ENCODE data around the gene ANXA6. TPM values are rescaled to one million over a fixed set of nuclear protein-coding genes. Genes with fewer than 3 reads are reported as not detected.
A peak's percentile ranks its signal among the peaks of the same experiment; 100 is the strongest.

ANXA6 gene
- total RNA-seq, 8 experiments from 2014 or later: 21.2 to 409 (median 60.1) TPM

DNA sequence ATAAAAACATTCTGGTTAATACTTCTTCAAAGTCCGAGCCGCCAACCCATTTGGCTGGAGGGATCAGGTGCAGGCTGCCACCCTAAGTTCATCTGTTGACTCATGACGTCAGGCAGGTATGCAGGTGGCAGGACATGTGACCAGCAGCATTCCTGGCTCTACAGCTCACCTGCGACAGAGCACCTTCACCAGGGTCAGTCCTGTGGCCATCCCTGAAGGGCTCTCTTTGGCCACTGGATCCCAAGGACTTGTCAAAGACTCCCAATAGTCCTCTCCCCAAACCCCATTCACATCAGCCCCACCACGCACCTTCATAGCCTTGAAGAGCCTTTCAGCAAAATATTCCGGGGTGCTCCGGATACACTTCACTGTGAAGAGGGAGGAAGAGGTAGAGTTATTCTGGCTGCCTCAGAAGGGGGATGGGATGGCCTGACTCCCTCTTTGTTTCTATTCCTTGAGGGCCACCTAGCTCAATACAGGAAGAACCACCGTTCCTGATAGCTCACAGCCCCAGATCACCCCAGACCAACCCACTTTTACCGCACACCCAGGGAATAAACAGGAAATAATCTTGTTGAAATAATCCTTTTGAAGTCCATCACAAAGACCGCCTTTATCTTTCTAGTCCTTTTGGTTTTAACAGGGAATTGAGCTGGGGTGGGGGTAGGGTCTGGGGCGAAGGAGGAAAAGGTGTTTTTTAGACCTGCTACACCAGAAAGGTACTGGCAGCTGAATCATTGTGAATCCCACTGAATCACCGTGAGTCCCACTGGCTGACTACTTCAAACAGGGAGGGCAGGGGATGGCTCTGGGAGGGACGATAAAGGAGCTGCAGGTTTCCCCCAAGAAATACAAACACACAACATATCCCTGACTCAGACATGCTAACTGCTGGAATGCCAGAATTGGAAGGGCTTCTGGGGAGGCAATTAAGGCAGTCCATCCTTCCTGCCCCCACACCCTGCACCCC is 26.4 kb downstream of the ANXA6 start:
- no peak for ATAC-seq (replicated peaks in 6 of 8)
- WGBS, 10 experiments: 74 to 100% (median 90%) methylated on average over 1 to 7 of the region's 13 CpGs; no CpG with 5 or more reads in 2 of the 10 experiments
- Histone ChIP-seq H3K4me3 (no peak overlapping the region), H3K4me1 (replicated peaks in 1 of 2) (peaks cover 0 to 4% of the 10 kb centered on the region in 2 donors), H3K27ac (no peak overlapping the region)
- in situ Hi-C loops (cut with MboI; ENCODE audit: low pct_unique_long_range_greater_than_20kb in 2 of 9, low sequenced_read_pairs in 9 of 9, unreplicated experiment in 9 of 9): no loop called here

DNA sequence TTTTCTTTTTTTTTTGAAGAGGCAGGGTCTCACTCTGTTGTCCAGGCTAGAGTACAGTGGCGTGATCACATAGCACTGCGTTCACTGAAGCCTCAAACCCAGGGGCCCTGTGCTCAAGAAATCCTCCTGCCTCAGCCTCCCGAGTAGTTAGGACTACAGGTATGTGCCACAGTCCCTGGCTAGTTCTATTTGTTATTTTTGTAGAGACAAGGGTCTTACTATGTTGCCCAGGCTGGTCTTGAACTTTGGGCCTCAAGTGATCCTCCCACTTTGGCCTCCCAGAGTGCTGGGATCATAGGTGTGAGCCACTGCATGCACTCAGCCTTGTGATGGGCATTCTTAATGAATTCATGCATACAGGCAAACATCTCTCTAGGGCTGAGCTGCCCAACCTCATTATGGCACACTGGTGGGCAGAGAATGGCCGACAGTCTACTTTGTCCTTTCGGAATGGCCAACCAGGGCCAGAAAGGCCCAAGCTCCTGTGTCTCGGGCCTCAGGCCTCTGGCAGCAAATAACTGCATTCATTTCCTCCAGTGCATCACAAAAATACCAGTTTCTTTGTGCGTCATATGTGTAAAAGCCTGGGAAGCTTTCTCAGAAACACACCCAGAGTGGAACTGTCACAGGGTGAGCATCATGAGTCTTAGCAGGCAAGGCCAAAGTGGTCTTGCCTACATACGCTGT is 27.2 kb downstream of the ANXA6 start:
- Histone ChIP-seq H3K4me1 (replicated peaks in 1 of 2) (peaks cover 0 to 4% of the 10 kb centered on the region in 2 donors), H3K4me3 (no peak overlapping the region), H3K27ac (no peak overlapping the region)
- WGBS, 10 experiments: 87 to 100% (median 96%) methylated on average over 1 to 8 of the region's 8 CpGs; no CpG with 5 or more reads in 1 of the 10 experiments
- in situ Hi-C loops (cut with MboI; ENCODE audit: low pct_unique_long_range_greater_than_20kb in 2 of 9, low sequenced_read_pairs in 9 of 9, unreplicated experiment in 9 of 9): no loop called here
- ATAC-seq (replicated peaks in 6 of 8): no peak

DNA sequence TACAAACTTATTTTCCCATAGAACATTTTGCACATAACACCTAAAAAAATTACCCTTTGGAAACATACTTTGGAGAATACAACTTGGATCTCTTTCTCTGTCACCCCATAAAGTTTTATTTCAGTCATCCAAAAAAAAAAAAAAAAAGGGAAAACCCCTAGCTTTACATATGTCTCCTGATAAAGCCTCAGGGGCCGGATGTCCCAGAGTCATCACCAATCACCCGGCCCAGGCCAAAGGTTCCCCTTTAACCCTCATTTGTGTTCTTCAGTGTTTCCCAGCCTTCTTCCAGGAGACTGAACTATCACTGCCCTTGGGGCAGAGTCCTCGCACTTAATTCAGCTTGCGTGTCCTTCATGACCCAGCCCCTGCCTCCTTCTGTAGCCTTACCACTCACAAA is 28.8 kb downstream of the ANXA6 start:
- Histone ChIP-seq H3K27ac (no peak overlapping the region), H3K4me1 (replicated peaks in 1 of 2) (peaks cover 0 to 4% of the 10 kb centered on the region in 2 donors), H3K4me3 (no peak overlapping the region)
- in situ Hi-C loops (cut with MboI; ENCODE audit: low pct_unique_long_range_greater_than_20kb in 2 of 9, low sequenced_read_pairs in 9 of 9, unreplicated experiment in 9 of 9): no loop called here
- peak in 1 of 8 experiments; percentile 39 for ATAC-seq (replicated peaks in 6 of 8)
- WGBS, 10 experiments: 0 to 100% (median 98%) methylated on average over 1 to 4 of the region's 4 CpGs; no CpG with 5 or more reads in 2 of the 10 experiments

DNA sequence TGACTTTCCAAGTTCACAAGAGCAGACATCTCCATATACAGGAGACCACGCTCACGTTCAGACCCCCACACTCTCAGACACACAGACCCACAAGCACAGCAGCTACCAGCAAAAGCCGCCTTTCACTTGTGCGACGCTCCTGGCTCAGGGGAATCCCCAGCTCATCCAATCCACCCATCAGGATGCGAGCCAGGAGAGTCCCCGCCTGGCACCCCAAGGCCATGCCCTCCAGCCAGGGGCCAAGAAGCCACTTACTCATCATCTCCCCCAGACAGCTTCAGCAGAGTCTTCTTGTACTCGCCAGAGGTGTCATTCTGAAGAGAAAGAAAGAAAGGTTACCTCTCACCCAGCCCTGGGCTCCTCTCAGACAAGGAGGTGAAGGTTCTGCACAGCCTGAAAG is 29.7 kb downstream of the ANXA6 start:
- no peak for ATAC-seq (replicated peaks in 6 of 8)
- in situ Hi-C loops (cut with MboI; ENCODE audit: low pct_unique_long_range_greater_than_20kb in 2 of 9, low sequenced_read_pairs in 9 of 9, unreplicated experiment in 9 of 9): no loop called here
- no peak overlapping the region for H3K4me3 ChIP-seq
- 96 to 100% (median 100%) methylated on average over 1 to 6 of the region's 8 CpGs; no CpG with 5 or more reads in 6 of the 10 experiments for WGBS, 10 experiments
- peaks cover 0 to 4% of the 10 kb centered on the region in 2 donors for H3K4me1 ChIP-seq (replicated peaks in 1 of 2)
- H3K27ac ChIP-seq: no peak overlapping the region

DNA sequence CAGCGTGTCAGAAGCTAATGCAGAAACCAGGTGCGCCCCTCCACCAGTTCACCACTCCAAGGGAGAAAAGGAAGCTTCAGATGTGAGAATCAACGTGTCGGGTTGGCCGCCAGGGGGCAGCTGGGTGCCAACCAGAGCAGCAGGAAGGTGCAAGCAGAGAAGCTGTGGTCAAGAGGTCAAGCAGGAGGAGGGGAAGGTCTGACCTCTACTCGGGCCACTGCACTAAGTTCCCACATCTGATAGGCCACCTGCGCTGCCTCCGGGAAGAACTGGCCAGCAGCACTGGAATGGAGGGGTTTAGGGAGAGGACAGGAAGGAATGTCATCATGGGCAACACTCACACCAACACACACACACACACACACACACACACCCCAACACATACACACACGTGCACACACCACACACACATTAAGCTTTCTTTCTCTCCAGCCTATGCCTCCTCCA is 31.4 kb downstream of the ANXA6 start:
- 10 to 60% (median 22%) methylated on average over 1 to 5 of the region's 9 CpGs; no CpG with 5 or more reads in 5 of the 10 experiments for WGBS, 10 experiments
- H3K4me3 ChIP-seq: no peak overlapping the region
- in situ Hi-C loops (cut with MboI; ENCODE audit: low pct_unique_long_range_greater_than_20kb in 2 of 9, low sequenced_read_pairs in 9 of 9, unreplicated experiment in 9 of 9): no loop called here
- ATAC-seq (replicated peaks in 6 of 8): peak in 7 of 8 experiments; percentile 38 to 78 (median 57)
- H3K4me1 ChIP-seq (replicated peaks in 1 of 2): peaks cover 0 to 4% of the 10 kb centered on the region in 2 donors
- H3K27ac ChIP-seq: no peak overlapping the region

DNA sequence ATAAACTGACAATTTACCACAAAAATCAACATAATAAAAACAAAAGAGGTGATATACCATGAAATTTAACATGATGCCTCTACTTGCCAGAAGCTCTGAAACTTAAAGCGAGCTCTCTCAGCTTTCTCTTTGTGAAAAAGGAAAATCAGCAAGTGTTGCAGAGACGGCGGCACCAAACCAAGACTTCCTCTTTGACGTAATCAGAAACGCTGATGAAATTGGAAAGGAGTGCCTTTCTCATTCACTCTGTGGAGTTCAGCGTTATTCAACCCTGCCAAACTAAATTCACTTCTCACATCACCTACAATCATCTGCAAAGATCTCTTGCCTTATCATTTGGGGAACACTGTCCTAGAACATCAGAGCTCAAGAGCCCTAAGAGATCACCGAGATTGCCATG is 32.2 kb downstream of the ANXA6 start:
- Histone ChIP-seq H3K27ac (no peak overlapping the region), H3K4me3 (no peak overlapping the region), H3K4me1 (replicated peaks in 1 of 2) (peaks cover 0 to 4% of the 10 kb centered on the region in 2 donors)
- 73 to 100% (median 88%) methylated on average over 1 to 7 of the region's 7 CpGs for WGBS, 10 experiments
- ATAC-seq (replicated peaks in 6 of 8): no peak
- in situ Hi-C loops (cut with MboI; ENCODE audit: low pct_unique_long_range_greater_than_20kb in 2 of 9, low sequenced_read_pairs in 9 of 9, unreplicated experiment in 9 of 9): no loop called here

DNA sequence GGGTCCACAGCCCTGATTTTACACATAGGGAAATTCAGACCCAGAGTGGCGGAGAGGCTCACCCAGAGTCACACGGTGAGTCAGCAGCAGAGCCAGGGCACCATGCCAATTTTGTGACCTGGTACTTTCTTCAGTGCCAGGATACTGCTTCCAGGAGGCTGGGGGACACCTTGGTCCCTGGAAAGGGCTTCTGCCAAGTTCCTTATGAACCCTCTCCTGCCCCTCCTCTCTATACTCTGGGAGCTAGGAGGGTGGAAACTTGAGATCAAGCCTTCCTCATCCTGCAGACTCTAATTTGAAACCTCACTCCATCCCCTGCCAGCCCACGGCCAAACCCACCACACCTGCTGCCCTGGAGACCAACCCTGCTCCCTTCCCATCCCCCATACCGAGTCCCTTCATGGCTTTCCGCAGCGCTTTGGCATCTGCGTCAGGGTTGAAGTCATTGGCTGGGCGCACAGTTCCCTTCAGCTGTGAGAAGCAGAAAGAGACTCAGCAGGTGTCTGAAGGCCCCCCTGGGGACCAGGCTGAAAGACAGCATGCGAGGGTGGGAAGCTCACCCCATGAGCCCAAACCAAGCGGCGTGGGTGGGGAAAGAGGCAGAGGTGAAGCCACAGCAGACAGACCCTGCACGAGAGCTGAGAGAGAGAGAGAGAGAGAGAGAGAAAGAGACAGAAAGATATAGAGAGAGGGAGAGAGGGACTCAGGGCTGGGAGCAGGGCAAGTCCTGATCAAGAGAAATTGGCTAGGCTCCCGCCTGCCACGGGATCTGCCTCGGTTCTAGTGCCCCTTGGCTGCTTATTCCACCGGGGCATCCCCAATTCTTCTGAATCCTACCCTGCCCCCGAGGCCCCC is 33.5 kb downstream of the ANXA6 start:
- H3K4me1 ChIP-seq (replicated peaks in 1 of 2): peaks cover 0 to 4% of the 10 kb centered on the region in 2 donors
- no peak overlapping the region for H3K4me3 ChIP-seq
- no peak overlapping the region for H3K27ac ChIP-seq
- 40 to 100% (median 78%) methylated on average over 1 to 10 of the region's 17 CpGs; no CpG with 5 or more reads in 2 of the 10 experiments for WGBS, 10 experiments
- in situ Hi-C loops (cut with MboI; ENCODE audit: low pct_unique_long_range_greater_than_20kb in 2 of 9, low sequenced_read_pairs in 9 of 9, unreplicated experiment in 9 of 9): no loop called here
- peak in 2 of 8 experiments; percentile 37 to 41 for ATAC-seq (replicated peaks in 6 of 8)

DNA sequence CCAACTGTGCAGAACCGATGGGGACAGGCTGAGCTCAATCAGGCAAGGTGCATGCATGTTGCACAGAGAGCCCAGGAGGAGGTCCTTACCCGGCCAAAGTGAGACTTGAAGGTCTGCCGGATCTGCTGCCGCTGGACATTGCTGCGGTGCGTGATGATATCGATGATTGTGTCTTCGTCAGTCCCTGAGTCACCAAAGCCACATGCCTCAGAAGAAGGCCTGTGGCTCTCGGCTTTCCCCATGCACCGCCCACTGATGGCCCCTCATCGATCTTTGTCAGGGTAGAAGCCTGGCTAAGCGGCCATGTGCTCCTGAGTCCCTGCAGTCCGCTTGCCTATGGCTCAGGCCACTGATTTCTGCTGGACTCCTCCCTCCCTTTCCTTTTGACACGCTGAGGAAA is 34.8 kb downstream of the ANXA6 start:
- ATAC-seq (replicated peaks in 6 of 8): no peak
- in situ Hi-C loops (cut with MboI; ENCODE audit: low pct_unique_long_range_greater_than_20kb in 2 of 9, low sequenced_read_pairs in 9 of 9, unreplicated experiment in 9 of 9): no loop called here
- 89 to 100% (median 94%) methylated on average over 2 to 9 of the region's 14 CpGs; no CpG with 5 or more reads in 6 of the 10 experiments for whole genome bisulfite sequencing, 10 experiments

DNA sequence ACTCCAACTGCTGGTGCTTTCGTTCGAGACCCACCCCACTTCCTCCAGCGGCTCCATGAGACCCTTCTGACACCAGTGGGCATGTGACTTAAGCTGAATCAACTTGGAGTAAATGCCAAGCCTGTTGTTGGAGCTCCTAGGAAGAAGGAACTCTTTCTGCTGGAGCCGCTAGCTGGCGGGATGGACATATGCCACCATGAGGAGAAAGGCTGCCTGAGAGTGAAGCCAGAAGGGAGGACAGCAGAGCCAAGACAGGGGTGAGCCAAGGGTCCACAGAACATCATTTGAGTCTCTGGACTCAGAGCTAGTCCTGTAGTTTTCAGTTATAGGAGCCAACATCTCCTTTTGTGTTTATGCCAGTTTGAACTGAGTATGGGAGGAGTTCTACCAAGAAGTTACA is 35.9 kb downstream of the ANXA6 start:
- H3K4me1 ChIP-seq (replicated peaks in 1 of 2): peaks cover 0 to 3% of the 10 kb centered on the region in 2 donors
- in situ Hi-C loops (cut with MboI; ENCODE audit: low pct_unique_long_range_greater_than_20kb in 2 of 9, low sequenced_read_pairs in 9 of 9, unreplicated experiment in 9 of 9): no loop called here
- no peak overlapping the region for H3K4me3 ChIP-seq
- no peak overlapping the region for H3K27ac ChIP-seq
- WGBS, 10 experiments: 89 to 100% (median 100%) methylated on average over 2 to 5 of the region's 5 CpGs; no CpG with 5 or more reads in 3 of the 10 experiments
- ATAC-seq (replicated peaks in 6 of 8): no peak

More for the DNA sequence above, 34.8 kb downstream of the ANXA6 start:
- Histone ChIP-seq H3K4me1 (replicated peaks in 1 of 2) (peaks cover 0 to 4% of the 10 kb centered on the region in 2 donors), H3K4me3 (no peak overlapping the region), H3K27ac (no peak overlapping the region)

DNA sequence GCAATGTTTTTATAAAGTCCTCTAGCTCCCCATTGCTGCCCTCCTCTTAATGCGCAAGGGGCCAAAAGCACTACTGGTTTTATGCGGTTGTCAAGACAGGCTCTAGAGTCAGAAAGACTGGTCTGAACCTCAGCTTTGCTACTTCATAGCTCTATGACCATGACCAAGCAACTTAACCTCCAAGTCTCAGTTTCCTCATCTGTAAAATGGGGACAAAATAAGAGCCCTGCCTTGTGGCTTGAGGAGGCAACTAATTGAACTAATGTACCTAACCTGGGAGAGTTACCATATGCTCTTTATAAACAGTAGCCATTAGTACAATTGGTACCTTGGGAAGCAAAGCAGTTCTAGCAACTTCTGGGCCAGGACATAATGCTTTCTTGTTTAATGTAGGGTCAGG is 36.5 kb downstream of the ANXA6 start:
- Histone ChIP-seq H3K27ac (no peak overlapping the region), H3K4me3 (no peak overlapping the region), H3K4me1 (replicated peaks in 1 of 2) (no peaks in the 10 kb centered on the region)
- in situ Hi-C loops (cut with MboI; ENCODE audit: low pct_unique_long_range_greater_than_20kb in 2 of 9, low sequenced_read_pairs in 9 of 9, unreplicated experiment in 9 of 9): no loop called here
- WGBS, 10 experiments: 92 to 100% (median 100%) methylated on average over 1 to 2 of the region's 2 CpGs; no CpG with 5 or more reads in 4 of the 10 experiments
- no peak for ATAC-seq (replicated peaks in 6 of 8)

DNA sequence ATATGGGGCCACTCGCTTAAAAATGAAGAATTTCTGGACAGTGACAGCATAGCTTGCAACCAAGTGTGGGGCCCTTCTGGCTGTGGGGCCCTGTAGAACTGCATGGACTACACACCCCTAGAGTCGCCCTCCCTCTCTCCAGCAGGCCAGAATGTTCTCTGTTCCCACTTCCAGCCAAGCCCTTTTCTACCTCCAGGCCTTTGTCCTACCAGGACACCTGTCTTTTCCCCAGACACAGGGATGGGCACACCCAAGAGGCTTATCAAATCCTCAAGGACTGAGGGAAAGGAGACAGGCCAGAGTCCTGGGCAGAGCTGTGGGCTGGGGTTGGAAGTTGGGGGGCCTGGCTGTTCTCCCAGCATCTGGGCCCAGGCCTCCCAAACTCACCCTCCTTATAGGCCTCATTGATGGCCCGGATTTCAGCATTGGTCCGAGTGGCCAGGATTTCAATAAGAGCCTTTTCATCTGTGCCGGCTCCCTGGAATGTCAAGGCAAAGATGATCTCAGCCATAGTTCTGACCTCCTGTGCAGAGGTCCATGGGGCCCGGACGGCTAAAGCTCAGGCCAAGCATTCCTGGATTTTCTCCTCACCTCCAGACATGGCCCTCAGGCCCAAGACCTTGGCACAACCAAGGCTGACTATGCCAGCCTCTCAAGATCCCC is 38.5 kb downstream of the ANXA6 start:
- Histone ChIP-seq H3K4me1 (replicated peaks in 1 of 2) (no peaks in the 10 kb centered on the region), H3K27ac (no peak overlapping the region), H3K4me3 (no peak overlapping the region)
- in situ Hi-C loops (cut with MboI; ENCODE audit: low pct_unique_long_range_greater_than_20kb in 2 of 9, low sequenced_read_pairs in 9 of 9, unreplicated experiment in 9 of 9): no loop called here
- WGBS, 10 experiments: 83 to 100% (median 100%) methylated on average over 1 to 5 of the region's 7 CpGs; no CpG with 5 or more reads in 4 of the 10 experiments
- ATAC-seq (replicated peaks in 6 of 8): no peak
